GM19099 (cell line): Measurements from ENCODE around the gene BRCC3.

ENCODE experiments used
- POLR2A ChIP-seq: IDR thresholded peaks from 3 replicates; pipeline ENCODE4 v1.6.1; 2011; ENCODE audit warnings: low read depth; ENCODE audit not compliant: insufficient read length; ENCODE audit errors: extremely low read depth

The BRCC3 gene

GRCh38 chrX:155070975-155071693 lies at the start of gene BRCC3, which contains the start of the genes CMC4 and MTCP1:
Gene BRCC3 (plus strand): TSS chrX:155071508. CDS start chrX:155071528, 20 bp downstream.
Gene CMC4 (minus strand): TSS chrX:155071136. CDS start chrX:155064023, 7,113 bp downstream.
Gene MTCP1 (minus strand): TSS chrX:155071136. CDS start chrX:155066010, 5,126 bp downstream.
- peak; percentile 83 for TF ChIP-seq POLR2A

- no peak for TF ChIP-seq POLR2A
Measured at GRCh38 chrX:155022585-155022984, 48.7 kb upstream of the BRCC3 start, which contains the start of gene F8. Gene F8 (minus strand): TSS chrX:155022723. CDS start chrX:155022552, 171 bp downstream.

GRCh38 chrX:155023907-155024833 lies 47.1 kb upstream of the BRCC3 start:
- no peak for TF ChIP-seq POLR2A

- no peak for TF ChIP-seq POLR2A
Measured at GRCh38 chrX:155026420-155026726, 44.9 kb upstream of the BRCC3 start.

- TF ChIP-seq POLR2A: peak; percentile 73
Measured at GRCh38 chrX:155026727-155027508, 44.4 kb upstream of the BRCC3 start, which contains the start of gene FUNDC2. Gene FUNDC2 (plus strand): TSS chrX:155026844. CDS start chrX:155026939, 95 bp downstream.

- TF ChIP-seq POLR2A: no peak
Measured at GRCh38 chrX:155027509-155028066, 43.7 kb upstream of the BRCC3 start.

- TF ChIP-seq POLR2A: no peak
Measured at GRCh38 chrX:155028129-155028528, 43.2 kb upstream of the BRCC3 start.

- no peak for TF ChIP-seq POLR2A
Measured at GRCh38 chrX:155028877-155029291, 42.4 kb upstream of the BRCC3 start.

GRCh38 chrX:155031657-155032056 lies 39.7 kb upstream of the BRCC3 start:
- TF ChIP-seq POLR2A: no peak

GRCh38 chrX:155035688-155036087 lies 35.6 kb upstream of the BRCC3 start:
- TF ChIP-seq POLR2A: no peak

GRCh38 chrX:155046129-155046810 lies 25.0 kb upstream of the BRCC3 start:
- TF ChIP-seq POLR2A: no peak

- no peak for TF ChIP-seq POLR2A
Measured at GRCh38 chrX:155046811-155047528, 24.3 kb upstream of the BRCC3 start.

- TF ChIP-seq POLR2A: no peak
Measured at GRCh38 chrX:155048977-155049619, 22.2 kb upstream of the BRCC3 start.
